GM21576 (cell line): ENCODE data around the gene DUSP11.
"Not testable (repeated sequence)": the region's sequence is repeated elsewhere in the genome, so short reads cannot be mapped to it uniquely, and the experiment has no call there.

ENCODE experiments used
- ATAC-seq: cut with Tn5 transposase; IDR thresholded peaks from one replicate; pipeline ENCODE4 v1.9.1; 2021; ENCODE audit warnings: mild to moderate bottlenecking, moderate library complexity; ENCODE audit not compliant: unreplicated experiment

Gene DUSP11

DNA sequence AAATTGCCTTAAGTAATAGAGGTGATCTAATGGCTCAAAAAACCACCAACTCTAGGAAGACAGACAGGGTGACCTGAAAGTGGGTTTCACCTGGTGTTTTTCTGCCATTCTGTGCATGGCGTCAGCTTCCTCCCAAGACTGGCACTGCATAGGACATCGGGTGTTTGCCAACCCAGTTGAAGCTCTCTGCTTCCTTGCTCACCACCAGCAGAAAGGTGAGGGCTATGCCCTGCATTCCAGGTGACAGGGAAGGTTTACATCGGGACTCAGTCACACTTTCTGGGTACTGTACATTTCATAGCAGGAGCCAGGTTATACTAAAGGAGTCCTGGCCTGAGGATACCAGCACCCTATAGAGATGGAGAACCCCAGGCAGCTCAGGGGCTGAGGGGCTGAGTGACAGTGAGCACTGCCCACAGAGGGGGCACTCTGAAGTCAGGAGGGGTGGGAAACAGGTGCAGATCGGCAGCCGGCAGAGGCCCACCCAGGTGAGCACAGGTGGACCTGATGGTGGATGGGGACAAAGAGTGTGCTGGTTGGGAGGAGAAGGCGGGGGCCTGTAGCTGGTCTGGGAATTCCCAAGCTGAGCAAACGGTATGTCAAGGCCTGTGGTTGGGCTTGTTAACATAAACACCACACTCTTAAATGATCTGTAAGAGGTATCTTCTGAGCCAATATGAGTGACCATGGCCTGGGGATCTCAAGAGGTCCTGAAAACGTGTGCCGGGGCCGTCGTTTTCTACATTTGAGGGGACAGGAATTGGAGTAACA lies 60.9 kb downstream of the DUSP11 start:
- no peak for ATAC-seq

DNA sequence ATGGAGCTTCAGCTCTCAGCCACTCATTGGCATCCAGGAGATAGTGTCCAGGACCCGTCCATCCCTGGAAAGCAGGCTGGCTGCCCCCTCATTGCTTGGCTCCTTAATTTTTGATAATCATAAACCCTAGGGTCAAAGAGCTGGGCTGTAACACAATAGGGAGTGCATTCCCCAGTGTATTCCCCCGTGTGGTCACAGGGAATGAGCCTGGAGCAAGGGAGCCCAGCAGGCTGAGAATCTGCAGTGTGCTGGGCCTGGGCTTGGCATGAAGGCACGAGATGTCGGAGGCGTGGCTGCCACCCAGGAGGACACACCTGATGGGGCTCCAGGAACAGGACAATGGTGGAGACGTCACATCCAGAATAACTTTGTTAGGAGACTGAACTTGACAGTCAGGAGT lies 61.5 kb downstream of the DUSP11 start:
- no peak for ATAC-seq

DNA sequence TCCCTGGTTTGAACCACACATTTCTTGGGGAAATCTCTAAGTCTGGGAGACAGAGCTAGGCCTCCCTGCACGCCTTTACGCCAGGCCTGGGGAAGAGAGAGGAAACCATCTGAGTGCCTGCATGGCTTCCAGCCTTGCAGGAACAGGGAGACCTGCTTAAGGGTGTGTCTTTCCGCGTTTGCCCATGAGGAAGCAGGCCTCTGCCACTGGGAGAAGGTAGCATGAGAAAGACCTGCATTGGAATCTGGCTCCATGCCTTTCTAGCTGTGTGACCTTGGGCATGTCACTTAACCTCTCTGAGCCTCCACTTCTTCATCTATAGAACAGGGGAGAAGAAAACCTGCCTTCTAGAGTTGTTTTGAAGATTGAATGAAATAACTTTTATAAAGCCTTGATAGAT lies 62.2 kb downstream of the DUSP11 start:
- ATAC-seq: not testable (repeated sequence)

DNA sequence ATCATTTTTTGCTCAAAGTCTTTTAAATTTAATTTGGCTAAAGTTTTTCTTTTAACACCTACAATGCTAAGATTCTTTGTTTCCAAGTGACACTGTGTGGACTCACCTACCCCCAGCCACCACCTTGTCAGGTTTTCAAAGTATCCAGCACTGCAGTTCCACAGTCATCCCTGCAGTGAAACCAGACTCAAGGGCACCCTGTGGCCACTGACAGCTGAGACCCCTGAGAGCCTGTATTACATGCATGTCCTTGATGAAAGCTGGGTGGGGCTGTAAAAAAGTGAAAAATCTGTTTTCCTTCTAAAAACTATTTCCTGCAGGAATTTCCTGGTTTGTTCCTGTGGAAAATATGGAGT lies 62.7 kb downstream of the DUSP11 start:
- ATAC-seq: no peak

DNA sequence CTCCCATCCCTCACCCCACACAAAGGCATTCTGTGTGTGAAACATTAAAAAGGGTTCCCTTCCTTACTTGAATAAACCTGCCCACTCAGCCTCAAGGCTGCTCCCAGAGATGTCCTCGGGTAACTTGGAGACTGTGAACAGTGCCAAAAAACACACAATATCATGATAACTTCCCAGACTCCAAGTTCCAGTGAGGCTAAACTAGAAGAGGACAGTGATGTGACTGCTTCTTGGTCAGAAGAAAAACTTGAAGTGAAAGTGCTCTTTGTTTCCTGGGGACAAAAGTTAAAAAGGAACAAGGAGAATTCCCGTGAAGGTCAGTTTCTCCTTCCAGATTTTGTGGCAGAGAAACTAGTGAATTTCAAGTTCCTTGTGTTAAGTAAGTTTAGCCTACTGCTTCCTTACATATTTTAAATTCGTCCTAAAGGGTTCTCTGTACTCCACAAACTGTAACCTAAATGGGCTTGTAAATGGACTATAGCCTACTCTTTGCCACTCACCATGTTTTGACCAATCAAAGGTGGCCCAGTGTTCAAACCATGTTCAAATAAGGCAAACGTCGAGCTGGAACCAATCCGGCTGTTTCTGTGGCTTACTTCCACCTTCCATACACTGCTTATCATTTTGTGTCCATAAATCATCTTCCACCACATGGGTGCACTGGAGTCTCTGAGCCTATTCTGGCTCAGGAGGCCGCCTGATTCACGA lies 63.2 kb downstream of the DUSP11 start:
- no peak for ATAC-seq

DNA sequence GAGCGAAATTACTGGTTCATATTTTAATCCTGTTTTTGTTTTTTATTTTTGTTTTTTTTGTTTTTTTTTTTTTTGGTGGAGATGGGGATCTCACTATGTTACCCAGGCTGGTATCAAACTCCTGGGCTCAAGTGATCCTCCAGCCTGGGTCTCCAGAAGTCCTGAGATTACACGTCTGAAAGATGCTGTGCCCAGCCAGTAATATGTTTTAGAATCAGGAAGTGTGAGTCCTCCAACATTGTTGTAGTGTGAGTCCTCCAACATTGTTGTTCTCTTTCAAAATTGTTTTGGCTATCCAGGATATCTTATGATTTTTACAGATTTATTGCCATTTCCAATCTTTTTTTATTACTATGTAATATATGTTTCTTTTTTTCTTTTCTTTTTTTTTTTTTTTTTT lies 65.8 kb downstream of the DUSP11 start:
- no peak for ATAC-seq
